Endothelial cell (in vitro differentiated cells): ENCODE results near the gene ZC3H10. TPM values are rescaled to one million over a fixed set of nuclear protein-coding genes. Genes with fewer than 3 reads are reported as not detected.

ENCODE experiments used
- DNase-seq: peaks from one replicate; pipeline ENCODE4 v3.0.0; 2021; ENCODE audit warnings: low spot score
- H3K27ac Mint-ChIP-seq: one replicate; pipeline ENCODE4 v1.8.0; 2021; ENCODE audit warnings: mixed read lengths, inconsistent platforms; ENCODE audit not compliant: unreplicated experiment
- H3K27me3 Mint-ChIP-seq: one replicate; pipeline ENCODE4 v1.8.0; 2021; ENCODE audit warnings: mild to moderate bottlenecking, moderate library complexity, mixed read lengths, inconsistent platforms; ENCODE audit not compliant: unreplicated experiment
- H3K36me3 Mint-ChIP-seq: one replicate; pipeline ENCODE4 v1.8.0; 2021; ENCODE audit warnings: mild to moderate bottlenecking, low read depth, mixed read lengths, inconsistent platforms; ENCODE audit not compliant: unreplicated experiment
- H3K4me1 Mint-ChIP-seq: one replicate; pipeline ENCODE4 v1.8.0; 2021; ENCODE audit warnings: mild to moderate bottlenecking, mixed read lengths, inconsistent platforms; ENCODE audit not compliant: unreplicated experiment
- H3K4me3 Mint-ChIP-seq: one replicate; pipeline ENCODE4 v1.8.0; 2021; ENCODE audit warnings: mild to moderate bottlenecking, mixed read lengths, inconsistent platforms; ENCODE audit not compliant: unreplicated experiment
- H3K9me3 Mint-ChIP-seq: one replicate; pipeline ENCODE4 v1.8.0; 2021; ENCODE audit warnings: mixed read lengths, inconsistent platforms; ENCODE audit not compliant: unreplicated experiment
- total RNA-seq: library from RNA; stranded (reverse); fragmentation: NEBNext Ultra II Directional; extraction: Animal tissue kit (Norgen Biotek cat#: 25700); gene quantifications from one replicate; pipeline ENCODE4 v1.2.1, GENCODE V29; 2021; ENCODE audit not compliant: unreplicated experiment
- TF ChIP-seq, protein P1 (sequence below): fragments of 200-600 bp; sonication (generic); IDR thresholded peaks from one replicate; pipeline ENCODE4 v1.5.0; 2021; ENCODE audit warnings: antibody characterized with exemption; ENCODE audit not compliant: unreplicated experiment

Gene ZC3H10
- total RNA-seq, 1 donor from 2014 or later = 10.4 TPM

DNA sequence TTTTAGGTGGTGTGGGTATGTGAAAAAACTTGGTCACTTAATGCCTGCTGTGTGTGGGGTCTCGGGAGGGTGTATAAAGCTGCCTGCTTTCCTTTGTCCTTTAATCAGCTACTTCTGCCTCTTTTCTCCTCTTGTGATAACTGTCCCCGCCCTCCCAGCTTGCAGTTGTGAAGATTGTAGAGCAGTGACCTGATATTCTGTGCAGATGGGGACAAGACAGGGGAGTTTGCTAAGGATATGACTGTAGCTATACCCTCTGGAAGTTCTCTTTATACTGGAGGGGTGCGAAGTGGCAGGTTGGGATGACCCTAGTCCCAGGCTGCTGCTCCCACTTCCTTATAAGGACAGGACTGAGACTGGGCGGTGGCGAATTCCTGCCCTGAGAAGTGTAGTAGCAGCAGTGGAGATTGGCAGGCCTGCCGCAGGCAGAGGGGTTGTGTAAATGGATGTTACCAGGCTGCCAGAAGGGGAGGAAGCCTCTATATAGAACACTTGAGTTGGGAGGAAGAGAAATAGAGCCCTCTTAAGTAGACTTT is 40.9 kb downstream of the ZC3H10 start:
- Mint-ChIP-seq H3K4me3 (peak overlapping the region; percentile 100), H3K9me3 (no peaks in the 10 kb centered on the region), H3K27ac (peak overlapping the region; percentile 100), H3K27me3 (peaks cover 57% of the 10 kb centered on the region), H3K4me1 (peaks cover 47% of the 10 kb centered on the region), H3K36me3 (peaks cover 64% of the 10 kb centered on the region)
- DNase-seq = no peak
- TF ChIP-seq, protein P1, sequence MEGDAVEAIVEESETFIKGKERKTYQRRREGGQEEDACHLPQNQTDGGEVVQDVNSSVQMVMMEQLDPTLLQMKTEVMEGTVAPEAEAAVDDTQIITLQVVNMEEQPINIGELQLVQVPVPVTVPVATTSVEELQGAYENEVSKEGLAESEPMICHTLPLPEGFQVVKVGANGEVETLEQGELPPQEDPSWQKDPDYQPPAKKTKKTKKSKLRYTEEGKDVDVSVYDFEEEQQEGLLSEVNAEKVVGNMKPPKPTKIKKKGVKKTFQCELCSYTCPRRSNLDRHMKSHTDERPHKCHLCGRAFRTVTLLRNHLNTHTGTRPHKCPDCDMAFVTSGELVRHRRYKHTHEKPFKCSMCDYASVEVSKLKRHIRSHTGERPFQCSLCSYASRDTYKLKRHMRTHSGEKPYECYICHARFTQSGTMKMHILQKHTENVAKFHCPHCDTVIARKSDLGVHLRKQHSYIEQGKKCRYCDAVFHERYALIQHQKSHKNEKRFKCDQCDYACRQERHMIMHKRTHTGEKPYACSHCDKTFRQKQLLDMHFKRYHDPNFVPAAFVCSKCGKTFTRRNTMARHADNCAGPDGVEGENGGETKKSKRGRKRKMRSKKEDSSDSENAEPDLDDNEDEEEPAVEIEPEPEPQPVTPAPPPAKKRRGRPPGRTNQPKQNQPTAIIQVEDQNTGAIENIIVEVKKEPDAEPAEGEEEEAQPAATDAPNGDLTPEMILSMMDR = no peak

- peaks cover 70% of the 10 kb centered on the region for H3K36me3 Mint-ChIP-seq
- TF ChIP-seq, protein P1 = no peak
- no peak for DNase-seq
- H3K9me3 Mint-ChIP-seq = no peaks in the 10 kb centered on the region
- H3K4me1 Mint-ChIP-seq = peaks cover 47% of the 10 kb centered on the region
- peak overlapping the region; percentile 100 for H3K27ac Mint-ChIP-seq
- peak overlapping the region; percentile 100 for H3K4me3 Mint-ChIP-seq
- H3K27me3 Mint-ChIP-seq = peaks cover 60% of the 10 kb centered on the region
These were observed 41.6 kb downstream of the ZC3H10 start for GRCh38 chr12:56159482-56160192.

DNA sequence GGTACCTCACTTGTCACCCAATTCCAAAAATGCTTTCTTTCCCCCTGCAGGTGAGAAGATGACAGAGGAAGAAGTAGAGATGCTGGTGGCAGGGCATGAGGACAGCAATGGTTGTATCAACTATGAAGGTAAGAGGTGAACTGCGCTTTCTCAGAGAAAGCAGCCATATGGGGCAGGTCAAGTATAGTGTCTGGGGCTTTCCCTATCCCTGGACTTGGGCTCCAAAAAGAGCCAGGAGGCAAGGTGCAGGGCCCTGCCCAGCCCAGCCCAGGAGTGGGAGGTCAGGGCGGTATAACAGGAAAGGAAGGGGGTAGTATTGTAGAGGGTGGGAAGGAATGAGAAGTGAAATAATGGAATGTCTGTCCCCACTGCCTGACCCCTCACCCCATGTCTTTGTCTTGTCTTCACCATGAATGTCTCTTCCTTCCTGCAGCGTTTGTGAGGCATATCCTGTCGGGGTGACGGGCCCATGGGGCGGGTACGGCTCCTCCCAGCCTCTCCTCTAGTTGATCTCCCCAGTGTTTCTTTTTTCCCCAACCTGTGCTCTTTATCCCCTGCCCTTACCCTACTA is 42.2 kb downstream of the ZC3H10 start:
- Mint-ChIP-seq H3K27me3 (peaks cover 60% of the 10 kb centered on the region), H3K9me3 (no peaks in the 10 kb centered on the region), H3K4me3 (peak overlapping the region; percentile 100), H3K4me1 (peaks cover 41% of the 10 kb centered on the region), H3K36me3 (peaks cover 64% of the 10 kb centered on the region), H3K27ac (peak overlapping the region; percentile 100)
- TF ChIP-seq, protein P1 = no peak
- DNase-seq = peak; percentile 37

GRCh38 chr12:56160894-56161689 is 43.0 kb downstream of the ZC3H10 start:
- Mint-ChIP-seq H3K9me3 (no peaks in the 10 kb centered on the region), H3K4me3 (peak overlapping the region; percentile 100), H3K36me3 (peaks cover 64% of the 10 kb centered on the region), H3K27me3 (peaks cover 61% of the 10 kb centered on the region), H3K27ac (peak overlapping the region; percentile 100), H3K4me1 (peaks cover 40% of the 10 kb centered on the region)
- DNase-seq = no peak
- TF ChIP-seq, protein P1 = no peak
